Measurements from ENCODE around the gene MEG3.
"Not testable (repeated sequence)": the region's sequence is repeated elsewhere in the genome, so short reads cannot be mapped to it uniquely, and the experiment has no call there.

MEG3 gene

DNA sequence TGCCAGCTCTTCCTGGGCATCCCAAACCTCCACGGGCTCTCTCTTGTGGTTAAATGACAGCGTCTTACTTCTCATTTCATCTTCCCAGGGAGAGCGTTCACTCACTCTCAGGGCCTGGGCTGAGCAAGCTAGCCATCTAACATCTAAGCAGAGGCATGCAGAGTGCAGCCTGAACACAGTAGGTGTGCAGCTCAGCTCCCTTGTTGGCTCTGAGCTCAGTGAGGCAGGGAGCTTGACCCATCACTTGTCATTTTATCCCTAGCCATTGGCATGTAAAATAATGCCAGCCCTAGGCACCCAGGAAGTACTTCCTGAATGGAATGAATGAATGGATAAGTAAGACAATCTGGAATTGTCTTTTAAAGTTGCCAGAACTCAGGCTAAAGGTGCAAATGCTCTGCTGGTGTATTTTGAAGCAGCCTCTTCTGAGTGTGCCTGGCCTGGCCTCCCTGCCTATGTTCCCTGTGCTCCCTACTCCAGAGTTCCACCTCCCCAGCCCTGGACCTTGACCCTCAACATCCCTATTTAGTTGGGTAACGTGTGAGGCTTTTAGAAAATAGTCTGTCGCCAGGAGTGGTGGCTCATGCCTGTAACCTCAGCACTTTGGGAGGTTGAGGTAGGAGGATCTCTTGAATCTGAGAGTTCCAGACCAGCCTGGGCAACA is 9.5 kb upstream of the MEG3 start:
- DNase-seq (ENCODE audit: low read depth), result no peak

DNA sequence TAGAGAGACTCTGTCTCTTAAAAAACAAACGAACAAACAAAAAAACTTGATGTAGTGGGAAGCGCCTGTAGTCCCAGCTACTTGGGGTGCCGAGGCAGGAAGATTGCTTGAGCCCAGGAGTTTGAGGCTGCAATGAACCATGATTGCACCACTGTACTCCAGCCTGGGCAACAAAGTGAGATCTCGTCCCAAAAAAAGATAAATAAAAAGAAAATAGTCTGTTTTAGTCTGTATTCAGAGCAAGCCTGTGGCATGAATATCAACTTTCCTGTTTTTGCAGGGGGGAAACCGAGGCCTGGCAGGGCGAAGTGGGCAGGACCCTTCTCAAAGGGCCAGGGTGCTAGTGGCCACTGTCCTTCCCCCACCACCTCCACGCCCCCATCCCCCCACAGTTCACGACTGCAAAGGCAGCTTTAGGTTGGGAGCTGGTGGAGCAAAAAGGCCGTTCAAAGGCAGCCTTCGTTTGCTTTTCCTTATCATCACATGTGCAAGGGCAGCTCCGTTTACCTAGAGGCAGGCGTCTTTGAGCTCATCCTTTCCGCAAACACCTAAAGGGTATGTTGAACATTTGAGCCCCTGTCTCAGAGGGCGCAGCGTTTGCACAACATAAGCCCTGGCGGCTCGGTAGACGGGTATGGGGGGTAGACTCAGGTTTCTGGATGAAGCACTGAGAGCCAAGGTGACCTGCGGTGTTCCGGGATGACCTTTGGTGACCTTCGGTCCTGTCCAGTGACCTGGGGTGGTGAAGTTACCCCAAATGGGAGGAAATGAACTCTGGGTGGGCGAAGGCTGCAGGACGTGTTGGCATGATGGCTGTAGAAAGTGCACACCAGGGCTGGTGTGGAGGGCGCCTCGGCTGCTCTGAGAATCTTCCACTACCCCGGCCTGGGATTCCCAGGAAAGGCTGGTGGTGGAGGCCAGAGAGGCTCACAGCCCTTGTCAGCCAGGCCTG is 8.7 kb upstream of the MEG3 start:
- DNase-seq (ENCODE audit: low read depth), result no peak

DNA sequence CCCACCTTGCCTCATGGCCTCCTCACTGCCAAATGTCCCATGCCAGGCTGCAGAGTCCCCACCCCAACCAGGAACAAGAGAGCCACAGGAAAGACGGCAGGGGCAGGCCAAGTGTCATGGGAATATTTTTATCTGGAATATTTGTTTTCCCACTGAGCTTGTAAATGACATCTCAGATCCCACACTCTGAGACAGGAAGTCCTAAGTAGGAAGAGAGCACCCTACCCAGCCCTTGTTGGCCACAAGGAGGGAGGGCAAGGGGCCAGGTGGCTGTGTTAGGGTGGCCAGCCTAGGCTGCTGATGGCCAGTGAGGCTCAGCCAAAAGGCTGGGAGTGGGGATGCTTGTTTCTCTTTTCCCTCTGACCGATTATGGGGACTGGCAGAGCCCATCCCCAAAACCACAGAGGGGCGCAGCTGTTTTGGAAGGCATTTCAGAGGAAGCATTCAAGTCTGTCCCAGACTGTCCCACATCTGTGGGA is 7.7 kb upstream of the MEG3 start:
- DNase-seq (ENCODE audit: low read depth), result no peak

DNA sequence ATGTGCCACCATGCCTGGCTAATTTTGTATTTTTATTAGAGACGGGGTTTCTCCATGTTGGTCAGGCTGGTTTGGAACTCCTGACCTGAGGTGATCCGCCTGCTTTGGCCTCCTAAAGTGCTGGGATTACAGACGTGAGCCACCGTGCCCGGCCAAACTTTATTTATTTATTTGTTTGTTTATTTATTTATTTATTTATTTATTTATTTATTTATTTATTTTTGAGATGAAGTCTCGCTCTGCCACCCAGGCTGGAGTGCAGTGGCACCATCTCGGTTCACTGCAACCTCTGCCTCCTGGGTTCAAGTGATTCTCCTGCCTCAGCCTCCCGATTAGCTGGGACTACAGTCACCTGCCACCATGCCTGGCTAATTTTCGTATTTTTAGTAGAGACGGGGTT is 7.0 kb upstream of the MEG3 start:
- not testable (repeated sequence) for DNase-seq (ENCODE audit: low read depth)

DNA sequence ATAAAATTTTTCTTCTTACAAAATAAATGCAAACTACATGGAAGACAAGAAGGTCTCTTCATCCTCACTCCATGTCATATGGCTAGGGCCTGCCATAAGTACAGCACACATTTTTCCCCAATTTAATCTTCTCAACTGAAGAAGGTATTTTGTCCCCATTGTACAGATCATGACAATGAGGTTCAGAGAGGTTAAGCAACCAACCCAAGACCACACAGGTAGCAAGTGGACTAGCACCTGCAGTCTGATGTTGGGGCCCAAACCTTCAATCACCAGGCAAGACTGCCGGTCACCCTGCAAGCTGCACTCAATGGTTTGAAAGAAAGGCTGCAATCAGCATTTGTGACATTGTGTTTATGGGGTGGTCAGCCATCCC is 6.5 kb upstream of the MEG3 start:
- DNase-seq (ENCODE audit: low read depth), result no peak

DNA sequence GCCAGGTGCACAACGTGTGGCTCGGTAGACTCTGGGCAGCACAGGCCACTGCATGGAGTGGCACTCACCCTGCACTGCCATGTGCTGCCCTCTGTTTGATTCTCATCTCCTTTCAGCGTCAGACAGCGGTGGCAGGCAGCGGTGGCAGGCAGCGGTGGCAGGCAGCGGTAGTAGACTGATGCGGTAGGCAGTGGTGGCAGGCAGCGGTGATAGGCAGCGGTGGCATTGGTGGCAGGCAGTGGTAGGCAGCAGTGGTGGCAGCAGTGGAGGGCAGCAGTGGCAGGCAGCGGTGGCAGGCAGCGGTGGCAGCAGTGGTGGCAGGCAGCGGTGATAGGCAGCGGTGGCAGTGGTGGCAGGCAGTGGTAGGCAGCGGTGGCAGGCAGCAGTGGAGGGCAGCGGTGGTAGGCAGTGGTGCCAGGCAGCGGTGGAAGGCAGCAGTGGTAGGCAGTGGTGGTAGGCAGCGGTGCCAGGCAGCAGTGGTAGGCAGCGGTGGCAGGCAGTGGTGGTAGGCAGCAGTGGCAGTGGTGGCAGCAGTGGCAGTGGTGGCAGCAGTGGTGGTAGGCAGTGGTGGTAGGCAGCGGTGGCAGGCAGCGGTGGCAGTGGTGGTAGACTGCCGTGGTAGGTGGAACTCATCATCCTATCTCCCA is 6.0 kb upstream of the MEG3 start:
- DNase-seq (ENCODE audit: low read depth), result no peak

DNA sequence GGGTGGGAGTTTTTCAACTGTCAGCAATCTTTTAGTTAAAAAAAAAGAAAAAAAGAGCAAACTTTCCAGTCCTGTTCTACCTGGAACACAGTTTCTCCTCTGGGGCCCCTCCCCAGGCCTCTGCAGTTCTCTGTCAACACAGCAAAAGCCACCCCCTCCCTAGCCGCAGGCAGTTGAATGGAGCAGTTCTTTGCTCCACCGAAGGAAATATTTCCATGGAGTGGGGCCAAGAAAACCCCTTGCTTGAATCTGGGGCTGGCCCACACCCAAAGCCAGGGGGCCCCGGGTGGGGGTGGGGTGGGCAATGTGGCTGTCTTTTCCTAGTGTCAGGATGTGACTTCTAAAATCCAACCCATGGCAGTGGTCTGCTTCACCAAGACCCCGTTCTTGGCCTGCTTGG is 5.0 kb upstream of the MEG3 start:
- no peak for DNase-seq (ENCODE audit: low read depth)

DNA sequence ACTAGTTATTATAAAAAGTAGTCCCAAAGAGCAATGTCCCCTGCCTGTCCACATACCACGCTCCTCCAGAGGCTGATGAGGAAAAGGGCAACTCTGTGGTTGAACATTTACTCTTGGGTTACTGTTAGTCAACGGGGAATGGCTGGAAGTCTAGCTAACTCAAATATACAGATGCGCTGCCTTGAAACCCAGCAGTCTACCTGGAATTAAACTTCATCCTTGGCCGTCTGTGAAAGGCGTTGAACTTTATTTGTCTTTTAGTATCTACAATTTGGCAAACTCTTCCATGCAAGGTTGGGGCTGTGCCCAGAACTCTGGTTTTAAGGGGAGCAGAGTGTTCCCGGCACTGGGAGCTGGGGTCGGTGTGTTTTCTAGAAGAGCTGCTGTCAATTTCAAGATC is 3.9 kb upstream of the MEG3 start:
- DNase-seq (ENCODE audit: low read depth), result no peak

DNA sequence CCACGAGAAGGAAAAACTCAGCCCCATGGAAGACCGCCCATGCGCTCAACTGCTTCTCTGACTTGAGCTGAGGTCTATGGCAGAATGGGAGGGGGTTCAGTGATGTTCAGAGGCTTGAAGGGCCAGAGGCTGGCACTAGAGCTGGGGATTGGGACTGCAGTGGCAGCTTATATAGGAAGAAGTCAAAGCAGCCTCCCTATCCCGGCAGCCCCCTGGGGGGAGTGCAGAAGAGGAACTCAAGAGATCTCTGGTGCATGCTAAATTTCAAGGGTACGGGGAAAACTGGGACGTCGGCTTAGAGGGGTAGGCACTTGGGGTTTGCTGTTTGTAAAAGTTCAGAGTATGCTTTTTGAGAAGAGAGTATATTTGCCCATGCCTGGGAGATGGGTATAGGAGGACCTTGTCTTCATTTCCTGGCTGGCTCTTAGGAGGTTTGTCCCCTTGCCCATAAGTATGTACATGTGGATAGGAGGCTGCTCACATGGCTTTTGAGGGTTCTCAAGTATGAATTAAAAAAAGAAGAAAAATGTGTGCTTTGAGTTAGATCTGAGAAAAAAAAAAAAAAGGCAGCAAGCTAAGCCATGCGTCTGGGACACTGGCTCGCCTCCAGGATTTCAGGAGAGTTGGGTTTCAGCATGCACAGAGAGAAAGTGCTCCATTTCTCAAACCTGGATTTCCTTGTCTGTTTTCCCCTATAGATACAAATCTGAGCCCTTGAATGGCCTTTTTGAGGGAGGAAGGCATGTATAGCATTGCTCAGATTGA is 3.2 kb upstream of the MEG3 start:
- DNase-seq (ENCODE audit: low read depth), result no peak

DNA sequence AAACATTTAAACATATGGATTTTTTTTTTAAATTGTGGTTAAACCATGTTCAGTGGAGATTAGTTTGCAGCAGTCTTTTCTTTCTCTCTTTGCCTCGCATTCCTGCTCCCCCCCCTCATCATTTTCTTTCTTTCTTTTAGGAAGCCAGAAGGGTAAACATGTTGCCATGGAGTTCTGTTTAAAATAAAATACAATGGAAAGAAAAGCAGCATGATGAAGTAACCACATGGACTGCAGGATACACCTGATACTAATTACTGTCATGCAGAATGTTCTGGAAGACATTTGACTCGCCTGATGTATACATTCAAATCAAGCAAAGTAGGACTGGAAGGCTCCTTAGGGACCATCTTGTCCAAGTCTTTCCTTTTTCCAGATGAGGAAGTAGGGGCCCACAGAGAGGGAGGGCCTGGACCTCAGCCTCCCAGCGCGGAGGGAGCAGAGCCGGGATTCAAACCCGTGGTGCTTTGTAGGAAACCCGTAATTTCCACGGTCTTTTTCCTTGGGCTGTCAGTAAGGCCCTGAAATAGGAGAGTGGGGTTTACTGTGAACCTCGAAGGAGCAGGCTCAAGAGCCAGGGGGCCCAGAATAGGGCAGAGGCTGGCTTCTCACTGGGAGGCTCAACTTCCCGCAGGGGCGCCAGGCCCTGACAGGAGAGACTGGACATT is 2.4 kb upstream of the MEG3 start:
- no peak for DNase-seq (ENCODE audit: low read depth)

DNA sequence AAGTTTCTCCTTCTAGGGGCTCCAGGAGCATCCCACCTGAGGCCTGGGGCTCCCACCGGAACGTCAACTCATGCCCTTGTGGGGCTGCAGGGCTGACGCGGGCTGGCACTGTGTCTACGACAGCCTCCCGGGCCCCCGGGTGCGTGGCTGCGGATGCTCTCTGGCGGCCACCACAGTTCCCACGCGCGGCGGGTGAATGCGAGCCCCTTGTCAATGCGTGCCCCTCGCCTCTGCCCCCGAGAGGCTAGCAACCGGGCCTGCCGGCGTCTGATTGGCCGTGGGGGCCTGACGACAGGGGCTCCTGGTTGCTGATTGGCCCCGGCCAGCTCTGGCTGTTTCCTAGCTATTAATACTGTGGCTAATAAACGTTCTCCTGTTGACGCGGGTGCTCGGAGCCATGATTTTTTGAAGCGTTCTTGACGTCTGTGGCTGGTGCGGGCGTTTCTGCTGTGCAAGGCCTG is 1.8 kb upstream of the MEG3 start:
- no peak for DNase-seq (ENCODE audit: low read depth)

DNA sequence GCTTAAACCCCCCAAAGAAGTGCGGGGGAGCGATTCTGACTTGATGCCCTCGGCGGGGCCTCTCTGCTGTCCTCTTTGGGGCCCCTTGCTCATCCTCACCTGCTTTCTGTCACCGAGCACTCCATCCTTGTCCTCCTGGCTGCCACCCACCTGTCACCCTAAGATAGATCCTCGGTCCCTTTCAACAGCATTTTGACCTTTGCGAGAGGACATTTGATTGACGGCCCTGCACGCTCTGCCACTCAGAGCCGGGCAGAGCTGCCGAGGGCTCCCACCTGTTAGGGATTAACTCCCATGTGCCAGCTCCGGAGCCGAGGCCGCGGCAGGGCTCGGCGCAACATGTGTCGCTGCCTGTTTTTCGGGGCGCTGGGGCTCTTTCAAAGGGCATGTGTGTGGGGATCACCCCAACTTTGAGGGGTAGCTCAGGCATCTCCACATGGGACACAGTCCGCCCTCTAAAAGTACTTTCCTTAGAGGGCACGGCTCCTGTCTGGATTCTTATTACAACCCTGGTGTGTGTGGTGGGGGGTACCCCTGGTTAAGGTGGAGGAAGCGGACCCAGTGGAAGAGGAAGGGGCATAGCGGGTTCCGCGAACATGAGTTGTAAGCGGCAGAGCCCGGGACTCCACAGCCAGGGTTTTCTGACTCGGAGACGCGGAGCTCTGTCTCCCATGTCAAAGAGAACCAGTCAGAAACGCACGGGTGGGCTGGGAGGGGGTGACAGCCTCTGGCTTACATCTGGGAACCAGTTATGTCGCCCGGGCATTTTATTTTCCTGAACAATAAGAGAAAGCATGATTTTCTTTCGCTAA is 811 bp upstream of the MEG3 start:
- no peak for DNase-seq (ENCODE audit: low read depth)

DNA sequence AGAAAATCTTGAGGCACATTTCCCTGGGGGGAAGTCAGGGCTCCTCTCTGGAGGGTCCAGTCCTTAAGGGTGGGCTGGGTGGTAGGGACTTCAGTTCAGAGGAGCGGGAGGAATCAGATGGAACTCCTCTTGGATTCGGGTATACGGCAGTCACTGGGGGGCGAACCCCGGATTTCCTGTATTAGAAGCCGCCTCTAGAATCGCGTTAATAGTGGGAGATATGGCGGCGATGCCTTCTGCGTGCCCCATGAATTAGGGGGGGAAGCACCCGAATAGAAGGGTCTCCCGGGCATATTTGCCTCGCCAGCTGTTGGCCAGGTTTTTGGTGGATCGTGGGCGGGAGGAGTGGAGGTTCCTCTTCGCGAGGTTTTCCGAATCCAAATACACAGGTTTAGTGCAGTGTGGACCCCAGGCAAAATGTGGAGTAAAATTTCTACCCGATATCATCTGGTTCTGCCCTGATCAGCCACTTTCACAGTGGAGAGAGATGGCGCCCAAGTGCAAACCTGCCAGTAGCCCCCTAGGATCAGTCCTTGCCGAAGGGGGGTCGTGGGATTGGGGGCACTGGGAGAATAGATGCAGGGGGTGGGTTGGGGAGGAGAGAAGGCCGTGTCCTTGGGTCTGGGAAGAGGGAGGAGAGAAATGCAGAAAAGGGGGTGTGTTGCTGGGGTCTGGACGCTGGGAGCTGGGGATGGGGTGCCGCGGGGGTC is 628 bp downstream of the MEG3 start:
- no peak for DNase-seq (ENCODE audit: low read depth)

DNA sequence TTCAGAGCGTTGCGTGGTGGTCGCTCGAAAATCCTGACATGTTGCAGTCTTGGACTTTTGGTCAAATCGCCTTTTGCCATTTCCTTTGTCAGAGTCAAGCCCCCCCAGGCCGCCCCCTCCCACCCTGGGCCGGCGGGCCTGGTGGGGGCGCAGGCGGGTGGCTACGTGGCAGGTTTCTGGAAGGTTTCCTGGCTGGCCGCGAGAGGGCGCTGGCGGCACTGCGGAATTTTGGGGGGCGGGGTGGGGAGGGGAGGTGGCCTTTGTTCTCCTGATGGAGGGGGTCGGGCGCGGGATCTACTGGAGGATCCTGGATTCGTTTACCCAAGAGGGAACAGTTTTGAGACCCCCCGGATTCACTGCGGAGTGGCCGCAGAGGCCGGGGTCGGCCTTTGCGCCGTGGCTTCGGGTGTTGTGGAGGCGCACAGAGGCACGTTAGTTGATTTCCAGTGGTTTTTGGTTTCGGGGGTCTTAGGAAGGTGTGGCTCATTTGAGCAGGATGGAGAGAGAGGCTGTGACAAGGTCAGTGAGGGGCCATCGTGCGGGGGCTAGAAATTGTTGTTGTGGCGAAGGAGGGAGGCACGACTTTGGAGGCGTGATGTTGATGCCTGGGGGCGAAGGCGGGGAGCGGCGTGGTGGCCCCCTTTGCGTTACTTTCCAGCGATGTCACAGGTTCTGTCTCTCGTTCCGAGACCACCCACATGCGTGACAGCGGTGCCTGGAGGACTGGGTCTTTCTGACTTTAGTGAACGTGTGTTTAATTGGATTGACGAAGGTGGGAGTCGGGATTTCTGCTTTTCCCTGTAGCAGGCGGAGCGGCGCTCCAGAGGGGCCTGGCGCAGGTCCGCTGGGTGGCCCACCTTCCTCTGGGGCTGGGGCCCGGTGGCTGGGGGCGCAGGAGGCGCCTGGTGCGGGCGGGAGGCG is 1.4 kb downstream of the MEG3 start:
- no peak for DNase-seq (ENCODE audit: low read depth)

DNA sequence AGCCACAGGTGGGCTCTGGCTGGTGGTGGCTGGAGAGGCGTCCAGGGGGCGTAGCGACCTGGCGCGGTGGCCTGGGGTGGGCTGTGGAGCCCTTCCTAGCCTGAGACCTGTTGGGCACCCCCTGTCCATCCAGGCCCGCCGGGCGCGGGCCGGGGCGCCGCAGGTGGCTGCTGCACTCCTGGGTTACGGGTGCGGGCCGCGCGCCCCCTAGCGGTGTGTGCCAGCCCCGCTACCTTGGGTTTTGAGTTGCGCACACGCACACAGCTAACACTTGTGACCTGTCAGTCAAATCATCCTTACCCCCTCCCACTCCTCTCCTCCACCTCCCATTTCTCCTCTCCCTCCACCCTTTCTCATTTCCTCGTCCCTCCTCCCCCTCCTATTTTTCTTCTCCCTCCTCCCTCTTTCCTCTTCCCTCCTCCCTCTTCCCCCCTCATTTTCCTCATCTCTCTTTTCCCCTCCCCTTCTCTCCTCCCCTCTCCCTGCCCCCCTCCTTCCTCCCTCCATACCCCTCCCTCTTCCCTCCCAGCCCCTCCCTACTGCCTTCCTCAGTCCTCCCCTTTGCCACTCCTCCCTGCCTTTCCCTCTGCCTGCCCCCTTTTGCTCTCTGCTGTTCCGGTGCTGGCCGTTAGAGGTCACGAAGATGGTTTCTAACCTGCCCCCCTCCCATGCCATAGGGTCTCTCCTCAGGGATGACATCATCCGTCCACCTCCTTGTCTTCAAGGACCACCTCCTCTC is 2.3 kb downstream of the MEG3 start:
- no peak for DNase-seq (ENCODE audit: low read depth)

DNA sequence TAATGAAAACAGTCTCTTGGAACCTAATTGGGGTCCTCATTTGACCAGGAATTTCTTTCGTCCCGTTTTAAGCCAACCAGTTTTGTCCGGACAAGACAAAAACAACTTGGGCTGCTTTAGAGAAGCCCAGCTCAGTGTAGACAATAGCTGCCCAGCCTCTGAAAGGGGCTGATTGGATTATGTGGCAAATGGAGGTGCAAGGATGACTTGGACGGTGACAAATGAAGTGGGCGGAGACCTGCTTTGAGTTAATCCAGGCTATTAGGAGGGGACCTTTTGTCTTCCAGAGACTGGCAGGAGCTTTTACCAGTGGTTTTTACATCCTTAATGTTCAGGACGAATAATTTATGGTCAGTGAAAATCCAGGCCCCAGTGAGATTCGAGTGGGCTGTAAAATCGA is 4.8 kb downstream of the MEG3 start:
- no peak for DNase-seq (ENCODE audit: low read depth)

DNA sequence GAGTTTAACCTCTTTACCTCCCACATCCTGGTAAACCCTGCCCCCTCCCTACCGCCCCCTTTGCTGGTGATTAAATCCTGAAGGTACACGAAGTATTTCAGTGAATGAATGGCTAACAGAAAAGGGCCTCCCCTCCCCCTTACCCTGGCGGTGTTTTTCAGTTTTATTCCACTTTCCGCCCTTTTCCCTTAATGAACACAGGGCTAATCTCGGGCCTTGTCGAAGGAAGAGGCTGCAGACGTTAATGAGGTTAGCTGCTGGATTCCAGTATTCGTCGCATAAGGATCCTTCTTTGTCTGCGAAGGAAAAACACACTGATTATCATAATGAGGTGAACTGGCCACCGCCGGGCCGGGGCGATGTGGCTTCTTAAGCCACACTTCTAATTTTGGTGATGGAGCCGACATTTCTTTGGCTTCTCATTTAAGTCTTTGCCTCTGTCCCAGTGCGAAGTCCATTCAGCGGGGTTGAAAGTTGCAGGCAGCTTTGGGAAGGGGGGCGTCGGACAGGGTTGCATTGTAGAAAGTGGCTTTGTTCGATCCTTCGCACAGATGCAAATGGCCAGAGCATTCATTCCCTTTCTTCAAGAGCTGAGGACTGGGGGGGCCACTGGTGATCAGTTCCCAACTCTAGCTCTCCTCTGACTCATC is 6.5 kb downstream of the MEG3 start:
- no peak for DNase-seq (ENCODE audit: low read depth)

All from activated T-cell treated with anti-CD3 and anti-CD28 coated beads for 48 hours (primary cell).